HEK293 (cell line): ENCODE measurements around the gene SMIM20.

ENCODE experiments used
- CTCF ChIA-PET: fragments of 350-600 bp; formaldehyde crosslinking; extraction: SDS; loops from one replicate; lab custom pipeline; 2021; ENCODE audit warnings: antibody characterized with exemption; lab: Yijun Ruan, JAX
- POLR2A ChIA-PET: fragments of 300-600 bp; formaldehyde crosslinking; extraction: SDS; loops from one replicate; lab custom pipeline; 2020; ENCODE audit warnings: antibody characterized with exemption, inconsistent platforms; lab: Yijun Ruan, JAX
- H3K27ac ChIP-seq: fragments of 200-500 bp; sonication (Bioruptor generic); 2 replicates; pipeline ENCODE4 v1.5.1; 2014; ENCODE audit warnings: low read depth, low read length, control low read depth, inconsistent platforms; ENCODE audit errors: extremely low read depth
- H3K36me3 ChIP-seq, 2 experiments: fragments of 200-500 bp in 1 of 2; sonication (Bioruptor generic) in 1 of 2; 1 replicate in 1 of 2; 2 replicates in 1 of 2; pipeline ENCODE4 v1.5.1; 2014 to 2017; ENCODE audit warnings: inconsistent platforms in 2 of 2, low read length in 2 of 2; ENCODE audit not compliant: control insufficient read depth in 2 of 2, insufficient read depth in 1 of 2
- H3K4me1 ChIP-seq: fragments of 200-500 bp; sonication (Bioruptor generic); 2 replicates; pipeline ENCODE4 v1.5.1; 2014; ENCODE audit warnings: mild to moderate bottlenecking, low read length, inconsistent platforms; ENCODE audit not compliant: control insufficient read depth, insufficient read depth
- H3K4me3 ChIP-seq: 2 replicates; pipeline ENCODE4 v1.5.1; 2011; ENCODE audit warnings: low read depth, mild to moderate bottlenecking, control low read depth, low read length, moderate library complexity
- H3K9me3 ChIP-seq: fragments of 200-500 bp; sonication (Bioruptor generic); 2 replicates; pipeline ENCODE4 v1.5.1; 2014; ENCODE audit warnings: low read depth, low read length, inconsistent platforms; ENCODE audit not compliant: control insufficient read depth, insufficient read depth
- EGR2 ChIP-seq: fragments of 450-650 bp; formaldehyde crosslinking; IDR thresholded peaks from 2 replicates; pipeline ENCODE4 v1.5.1; 2016; ENCODE audit warnings: low read depth, missing biosample characterization, missing genetic modification characterization
- PRDM1 ChIP-seq: fragments of 450-650 bp; formaldehyde crosslinking; IDR thresholded peaks from 2 replicates; pipeline ENCODE4; 2016; ENCODE audit warnings: missing biosample characterization, missing genetic modification characterization
- SETDB1 ChIP-seq: IDR thresholded peaks from one replicate; pipeline ENCODE4 v1.6.1; 2017; ENCODE audit warnings: mild to moderate bottlenecking, low read length, moderate library complexity, mixed read lengths; ENCODE audit not compliant: insufficient read length
- SP2 ChIP-seq: fragments of 450-650 bp; formaldehyde crosslinking; IDR thresholded peaks from 2 replicates; pipeline ENCODE4 v1.5.1; 2016; ENCODE audit warnings: missing biosample characterization, missing genetic modification characterization
- TSHZ1 ChIP-seq: fragments of 450-650 bp; formaldehyde crosslinking; IDR thresholded peaks from 2 replicates; pipeline ENCODE4 v1.5.1; 2016; ENCODE audit warnings: missing biosample characterization, missing genetic modification characterization, borderline replicate concordance
- ZFHX2 ChIP-seq: fragments of 450-650 bp; formaldehyde crosslinking; conservative IDR thresholded peaks from 2 replicates; pipeline ENCODE4 v1.5.1; 2016; ENCODE audit warnings: missing biosample characterization, missing genetic modification characterization
- ZFP3 ChIP-seq: fragments of 450-650 bp; formaldehyde crosslinking; IDR thresholded peaks from 2 replicates; pipeline ENCODE4 v1.5.1; 2016; ENCODE audit warnings: low read depth, missing biosample characterization, missing genetic modification characterization
- ZFP41 ChIP-seq: fragments of 450-650 bp; formaldehyde crosslinking; IDR thresholded peaks from 2 replicates; pipeline ENCODE4 v1.5.1; 2016; ENCODE audit warnings: missing biosample characterization, missing genetic modification characterization, borderline replicate concordance
- ZNF112 ChIP-seq: fragments of 450-650 bp; formaldehyde crosslinking; IDR thresholded peaks from 2 replicates; pipeline ENCODE4 v1.5.0; 2017; ENCODE audit warnings: missing biosample characterization, missing genetic modification characterization
- ZNF16 ChIP-seq: fragments of 450-650 bp; formaldehyde crosslinking; IDR thresholded peaks from 2 replicates; pipeline ENCODE4 v1.5.1; 2016; ENCODE audit warnings: low read depth, missing biosample characterization, missing genetic modification characterization
- ZNF184 ChIP-seq: fragments of 450-650 bp; IDR thresholded peaks from 2 replicates; pipeline ENCODE4 v1.5.1; 2018; ENCODE audit warnings: missing biosample characterization, mild to moderate bottlenecking, missing genetic modification characterization
- ZNF37A ChIP-seq: fragments of 450-650 bp; IDR thresholded peaks from 2 replicates; pipeline ENCODE4 v1.5.1; 2018; ENCODE audit warnings: missing biosample characterization, missing genetic modification characterization
- ZNF391 ChIP-seq: fragments of 450-650 bp; formaldehyde crosslinking; IDR thresholded peaks from 2 replicates; pipeline ENCODE4 v1.5.1; 2016; ENCODE audit warnings: low read depth, missing biosample characterization, missing genetic modification characterization, borderline replicate concordance
- ZNF423 ChIP-seq: fragments of 450-650 bp; formaldehyde crosslinking; IDR thresholded peaks from 2 replicates; pipeline ENCODE4 v1.5.1; 2016; ENCODE audit warnings: missing biosample characterization, missing genetic modification characterization
- ZNF473 ChIP-seq: fragments of 450-650 bp; formaldehyde crosslinking; IDR thresholded peaks from 2 replicates; pipeline ENCODE4 v1.5.1; 2017; ENCODE audit warnings: missing biosample characterization, missing genetic modification characterization
- ZNF514 ChIP-seq: fragments of 450-650 bp; formaldehyde crosslinking; IDR thresholded peaks from 2 replicates; pipeline ENCODE4 v1.5.1; 2016; ENCODE audit warnings: missing biosample characterization, missing genetic modification characterization
- ZNF518A ChIP-seq: fragments of 450-650 bp; formaldehyde crosslinking; conservative IDR thresholded peaks from 2 replicates; pipeline ENCODE4 v1.5.1; 2016; ENCODE audit warnings: low read depth, missing biosample characterization, missing genetic modification characterization
- ZNF544 ChIP-seq: fragments of 450-650 bp; formaldehyde crosslinking; IDR thresholded peaks from 2 replicates; pipeline ENCODE4 v1.5.0; 2017; ENCODE audit warnings: missing biosample characterization, missing genetic modification characterization
- ZNF571 ChIP-seq: fragments of 450-650 bp; formaldehyde crosslinking; IDR thresholded peaks from 2 replicates; pipeline ENCODE4 v1.5.0; 2017; ENCODE audit warnings: missing biosample characterization, missing genetic modification characterization
- ZNF596 ChIP-seq: fragments of 450-650 bp; IDR thresholded peaks from 2 replicates; pipeline ENCODE4 v1.5.0; 2018; ENCODE audit warnings: missing biosample characterization, mild to moderate bottlenecking, missing genetic modification characterization, moderate library complexity
- ZNF670 ChIP-seq: fragments of 450-650 bp; formaldehyde crosslinking; IDR thresholded peaks from 2 replicates; pipeline ENCODE4 v1.5.1; 2016; ENCODE audit warnings: missing biosample characterization, missing genetic modification characterization, low read depth
- ZNF76 ChIP-seq: fragments of 450-650 bp; formaldehyde crosslinking; IDR thresholded peaks from 2 replicates; pipeline ENCODE4; 2016; ENCODE audit warnings: low read depth, missing biosample characterization, missing genetic modification characterization, borderline replicate concordance
- TF ChIP-seq, protein P1 (sequence below): fragments of 450-650 bp; IDR thresholded peaks from 2 replicates; pipeline ENCODE4 v1.5.1; 2018; ENCODE audit warnings: missing biosample characterization, missing genetic modification characterization
- TF ChIP-seq, protein P2 (sequence below): fragments of 450-650 bp; formaldehyde crosslinking; IDR thresholded peaks from 2 replicates; pipeline ENCODE4 v1.5.1; 2016; ENCODE audit warnings: missing biosample characterization, missing genetic modification characterization

The SMIM20 gene

DNA sequence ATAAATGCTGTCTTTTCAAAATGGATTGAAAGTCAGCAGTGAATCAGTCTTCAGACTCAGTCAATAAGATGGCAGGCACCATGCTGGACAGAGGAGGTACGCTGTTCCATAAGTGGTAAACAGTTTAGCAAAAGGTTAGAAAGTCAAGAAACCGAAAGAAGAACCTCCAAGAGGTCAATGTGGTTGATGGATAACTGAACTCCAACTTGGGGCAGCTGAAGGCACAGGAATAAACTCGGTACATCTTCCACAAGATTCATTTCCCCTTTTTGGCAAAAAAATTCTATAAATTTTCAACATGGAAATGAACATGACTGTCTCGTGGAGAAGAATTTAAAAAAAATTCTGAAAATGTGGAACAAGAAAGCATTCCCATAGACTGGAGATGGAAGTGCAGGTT lies 32.8 kb upstream of the SMIM20 start (continued):
- TF ChIP-seq ZNF37A (tag by site-specific recombination) = no peak
- TF ChIP-seq, protein P1, sequence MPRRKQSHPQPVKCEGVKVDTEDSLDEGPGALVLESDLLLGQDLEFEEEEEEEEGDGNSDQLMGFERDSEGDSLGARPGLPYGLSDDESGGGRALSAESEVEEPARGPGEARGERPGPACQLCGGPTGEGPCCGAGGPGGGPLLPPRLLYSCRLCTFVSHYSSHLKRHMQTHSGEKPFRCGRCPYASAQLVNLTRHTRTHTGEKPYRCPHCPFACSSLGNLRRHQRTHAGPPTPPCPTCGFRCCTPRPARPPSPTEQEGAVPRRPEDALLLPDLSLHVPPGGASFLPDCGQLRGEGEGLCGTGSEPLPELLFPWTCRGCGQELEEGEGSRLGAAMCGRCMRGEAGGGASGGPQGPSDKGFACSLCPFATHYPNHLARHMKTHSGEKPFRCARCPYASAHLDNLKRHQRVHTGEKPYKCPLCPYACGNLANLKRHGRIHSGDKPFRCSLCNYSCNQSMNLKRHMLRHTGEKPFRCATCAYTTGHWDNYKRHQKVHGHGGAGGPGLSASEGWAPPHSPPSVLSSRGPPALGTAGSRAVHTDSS (tag by site-specific recombination) = no peak
- TF ChIP-seq SP2 (tag by site-specific recombination) = no peak

GRCh38 chr4:25882226-25882625 lies 31.8 kb upstream of the SMIM20 start:
- POLR2A ChIA-PET = no interaction called here
- CTCF ChIA-PET = no interaction called here
- H3K4me3 ChIP-seq = no peak overlapping the region
- H3K4me1 ChIP-seq = no peaks in the 10 kb centered on the region
- H3K9me3 ChIP-seq = no peaks in the 10 kb centered on the region
- no peaks in the 10 kb centered on the region for H3K36me3 ChIP-seq
- TF ChIP-seq ZNF184 (tag by site-specific recombination) = no peak
- TF ChIP-seq ZNF596 (tag by site-specific recombination) = no peak
- TF ChIP-seq ZFP41 (tag by site-specific recombination) = no peak
- peak; percentile 47 for TF ChIP-seq ZFHX2 (tag by site-specific recombination)
- peak; percentile 27; the same call in 1 of the 2 replicates for TF ChIP-seq EGR2 (tag by site-specific recombination)
- no peak for TF ChIP-seq ZNF571 (tag by site-specific recombination)
- TF ChIP-seq ZNF544 (tag by site-specific recombination) = no peak
- TF ChIP-seq ZNF423 = no peak
- no peak for TF ChIP-seq ZNF16 (tag by site-specific recombination)
- TF ChIP-seq ZFP3 (tag by site-specific recombination) = no peak
- TF ChIP-seq, protein P2, sequence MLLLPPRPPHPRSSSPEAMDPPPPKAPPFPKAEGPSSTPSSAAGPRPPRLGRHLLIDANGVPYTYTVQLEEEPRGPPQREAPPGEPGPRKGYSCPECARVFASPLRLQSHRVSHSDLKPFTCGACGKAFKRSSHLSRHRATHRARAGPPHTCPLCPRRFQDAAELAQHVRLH = no peak
- no peak for TF ChIP-seq PRDM1 (tag by site-specific recombination)
- TF ChIP-seq ZNF514 (tag by site-specific recombination) = no peak
- TF ChIP-seq ZNF112 (tag by site-specific recombination) = no peak
- TF ChIP-seq ZNF391 (tag by site-specific recombination) = no peak
- H3K27ac ChIP-seq = no peak overlapping the region

GRCh38 chr4:25883565-25883964 lies 30.5 kb upstream of the SMIM20 start:
- ChIA-PET POLR2A (no interaction called here), CTCF (no interaction called here)
- Histone ChIP-seq H3K4me1 (no peaks in the 10 kb centered on the region), H3K4me3 (no peak overlapping the region), H3K27ac (no peak overlapping the region), H3K36me3 (no peaks in the 10 kb centered on the region), H3K9me3 (no peaks in the 10 kb centered on the region)
- TF ChIP-seq SETDB1 (no peak), ZNF473 (tag by site-specific recombination) (no peak), ZNF112 (tag by site-specific recombination) (no peak), ZNF518A (tag by site-specific recombination) (no peak), ZNF670 (tag by site-specific recombination) (no peak), ZNF76 (tag by site-specific recombination) (no peak), TSHZ1 (tag by site-specific recombination) (no peak), ZNF596 (tag by site-specific recombination) (no peak)
